H1 (cell line): ENCODE results near the gene GDPGP1. TPM values are rescaled to one million over a fixed set of nuclear protein-coding genes. Genes with fewer than 3 reads are reported as not detected.
"Not testable (repeated sequence)": the region's sequence is repeated elsewhere in the genome, so short reads cannot be mapped to it uniquely, and the experiment has no call there.

ENCODE experiments used
- CTCF ChIA-PET: fragments of 300-600 bp; sonication (Branson Sonifier 250); formaldehyde crosslinking; loops from one replicate; lab custom pipeline; 2021; ENCODE audit not compliant: partially characterized antibody; lab: Charles Lee
- POLR2A ChIA-PET: fragments of 300-600 bp; sonication (Branson Sonifier 250); formaldehyde crosslinking; loops from one replicate; lab custom pipeline; 2021; ENCODE audit warnings: inconsistent platforms; ENCODE audit not compliant: partially characterized antibody; lab: Charles Lee
- DNase-seq, 2 experiments: peaks; one replicate each; pipeline versions ENCODE4 v3.0.0 to v3.0.0-alpha.2; 2010 to 2022; ENCODE audit warnings: low spot score in 2 of 2, low read depth in 1 of 2, mixed read lengths in 1 of 2
- FAIRE-seq: peaks from 2 replicates; lab custom pipeline; 2011; peaks lifted over from hg19 to GRCh38; lab: Jason Lieb, UNC
- H2AFZ ChIP-seq: 2 replicates; pipeline ENCODE4 v1.8.1; 2012; ENCODE audit warnings: low read length, inconsistent platforms
- H2AK5ac ChIP-seq: 2 replicates; pipeline ENCODE4 v1.6.1; 2013; ENCODE audit warnings: low read depth, low read length
- H2BK120ac ChIP-seq: replicated peaks from 2 replicates; pipeline ENCODE3; 2013; ENCODE audit warnings: low read depth, low read length, inconsistent platforms
- H2BK12ac ChIP-seq: 2 replicates; pipeline ENCODE4 v1.6.1; 2013; ENCODE audit warnings: low read depth, low read length
- H2BK15ac ChIP-seq: 2 replicates; pipeline ENCODE4 v1.6.1; 2013; ENCODE audit warnings: low read length
- H2BK20ac ChIP-seq: 2 replicates; pipeline ENCODE4 v1.6.1; 2013; ENCODE audit warnings: low read length
- H2BK5ac ChIP-seq: 2 replicates; pipeline ENCODE4 v1.6.1; 2013; ENCODE audit warnings: low read depth, low read length
- H3K14ac ChIP-seq: 2 replicates; pipeline ENCODE4 v1.6.1; 2013; ENCODE audit warnings: inconsistent platforms; ENCODE audit not compliant: insufficient read length
- H3K18ac ChIP-seq: 2 replicates; pipeline ENCODE4 v1.6.1; 2013; ENCODE audit warnings: low read length; ENCODE audit errors: extremely low read depth
- H3K23ac ChIP-seq: 2 replicates; pipeline ENCODE4 v1.6.1; 2013; ENCODE audit warnings: inconsistent platforms; ENCODE audit not compliant: insufficient read length
- H3K23me2 ChIP-seq: 2 replicates; pipeline ENCODE4 v1.6.1; 2013; ENCODE audit warnings: low read depth, low read length
- H3K27ac ChIP-seq: 2 replicates; pipeline ENCODE4 v1.6.1; 2011; ENCODE audit warnings: low read depth, low read length, inconsistent platforms
- H3K27me3 ChIP-seq, 4 experiments: replicated peaks in 1 of 4; 1 replicate in 1 of 4; 2 replicates in 3 of 4; pipeline versions ENCODE4 v1.6.1 to v1.8.1; 2011 to 2013; ENCODE audit warnings: low read length in 3 of 4, mild to moderate bottlenecking in 3 of 4, inconsistent platforms in 2 of 4, mixed read lengths in 2 of 4, moderate library complexity in 1 of 4; ENCODE audit not compliant: control insufficient read depth in 3 of 4, insufficient read depth in 3 of 4; ENCODE audit errors: extremely low read depth in 1 of 4
- H3K36me3 ChIP-seq, 4 experiments: 2 replicates each; pipeline versions ENCODE4 v1.6.1 to v1.8.1; 2011 to 2013; ENCODE audit warnings: mild to moderate bottlenecking in 4 of 4, low read length in 3 of 4, moderate library complexity in 2 of 4, control low read depth in 1 of 4, inconsistent platforms in 1 of 4; ENCODE audit not compliant: insufficient read depth in 4 of 4, control insufficient read depth in 2 of 4
- H3K4ac ChIP-seq: replicated peaks from 2 replicates; pipeline ENCODE3; 2013; ENCODE audit warnings: low read length, low read depth, mixed read lengths, inconsistent platforms; ENCODE audit not compliant: insufficient read length
- H3K4me1 ChIP-seq, 4 experiments: replicated peaks in 1 of 4; 1 replicate in 1 of 4; 2 replicates in 3 of 4; pipeline versions ENCODE4 v1.6.1 to v1.8.1; 2011 to 2013; ENCODE audit warnings: low read length in 3 of 4, inconsistent platforms in 2 of 4, mixed read lengths in 1 of 4; ENCODE audit not compliant: insufficient read depth in 4 of 4, control insufficient read depth in 3 of 4
- H3K4me2 ChIP-seq, 2 experiments: 2 replicates each; pipeline versions ENCODE4 v1.6.1 to v1.8.1; 2011 to 2013; ENCODE audit warnings: low read depth in 2 of 2, low read length in 2 of 2, control low read depth in 1 of 2, inconsistent platforms in 1 of 2, mild to moderate bottlenecking in 1 of 2; ENCODE audit not compliant: insufficient read depth in 1 of 2
- H3K4me3 ChIP-seq, 4 experiments: fragments of 200-600, 300-600 bp in 1 of 4; sonication (generic), shearing (Covaris generic), sonication (Bioruptor Twin) in 1 of 4; 2 replicates each; pipeline versions ENCODE4 v1.5.1 to v1.8.1; 2011 to 2016; ENCODE audit warnings: low read length in 4 of 4, low read depth in 3 of 4, control low read depth in 2 of 4, inconsistent platforms in 2 of 4, mild to moderate bottlenecking in 2 of 4, mixed read lengths in 1 of 4, moderate library complexity in 1 of 4; ENCODE audit not compliant: insufficient read depth in 2 of 4; ENCODE audit errors: extremely low read depth in 1 of 4
- H3K56ac ChIP-seq: replicated peaks from 2 replicates; pipeline ENCODE3; 2013; ENCODE audit warnings: low read depth, mild to moderate bottlenecking, mixed read lengths, low read length, inconsistent platforms; ENCODE audit not compliant: insufficient read length
- H3K79me1 ChIP-seq: 2 replicates; pipeline ENCODE4 v1.6.1; 2013; ENCODE audit warnings: low read depth, low read length, control low read depth
- H3K79me2 ChIP-seq, 2 experiments: 2 replicates each; pipeline versions ENCODE4 v1.6.1 to v1.8.1; 2012 to 2013; ENCODE audit warnings: low read length in 2 of 2, mild to moderate bottlenecking in 2 of 2, inconsistent platforms in 1 of 2; ENCODE audit not compliant: insufficient read depth in 2 of 2, control insufficient read depth in 1 of 2
- H3K9ac ChIP-seq, 4 experiments: replicated peaks in 1 of 4; 1 replicate in 1 of 4; 2 replicates in 3 of 4; pipeline versions ENCODE4 v1.6.1 to v1.8.1; 2011 to 2013; ENCODE audit warnings: low read depth in 3 of 4, low read length in 3 of 4, control low read depth in 2 of 4, mild to moderate bottlenecking in 2 of 4, moderate library complexity in 2 of 4, inconsistent platforms in 1 of 4; ENCODE audit errors: extremely low read depth in 1 of 4
- H3K9me3 ChIP-seq, 2 experiments: 2 replicates each; pipeline versions ENCODE4 v1.6.1 to v1.8.1; 2012 to 2013; ENCODE audit warnings: mild to moderate bottlenecking in 2 of 2, moderate library complexity in 2 of 2, control low read depth in 1 of 2, inconsistent platforms in 1 of 2, low read depth in 1 of 2, low read length in 1 of 2, mixed read lengths in 1 of 2; ENCODE audit not compliant: insufficient read depth in 2 of 2
- H4K20me1 ChIP-seq, 2 experiments: replicated peaks in 1 of 2; 2 replicates each; pipeline versions ENCODE3 to v1.8.1; 2011 to 2013; ENCODE audit warnings: inconsistent platforms in 2 of 2, low read length in 2 of 2, mild to moderate bottlenecking in 1 of 2; ENCODE audit not compliant: insufficient read depth in 2 of 2, control insufficient read depth in 1 of 2
- H4K5ac ChIP-seq: 2 replicates; pipeline ENCODE4 v1.6.1; 2013; ENCODE audit warnings: low read length, low read depth, mixed read lengths, inconsistent platforms; ENCODE audit not compliant: insufficient read length
- H4K8ac ChIP-seq: 2 replicates; pipeline ENCODE4 v1.8.0; 2013; ENCODE audit warnings: mild to moderate bottlenecking, moderate library complexity, low read length, inconsistent platforms; ENCODE audit not compliant: insufficient read depth; ENCODE audit errors: extremely low read depth
- H4K91ac ChIP-seq: replicated peaks from 2 replicates; pipeline ENCODE3; 2013; ENCODE audit warnings: low read length, mixed read lengths, inconsistent platforms; ENCODE audit not compliant: insufficient read length
- WGBS, 2 experiments: shearing (Covaris generic) in 1 of 2; methylation state at CpG; one replicate each; pipeline versions ENCODE4 v1.1.6 to v1.1.7; 2013 to 2015; ENCODE audit warnings: low lambda C conversion rate in 2 of 2, mixed read lengths in 2 of 2, inconsistent platforms in 1 of 2, low coverage in 1 of 2, missing lambda C conversion rate in 1 of 2; ENCODE audit not compliant: insufficient replicate concordance in 2 of 2, insufficient coverage in 1 of 2, insufficient read length in 1 of 2; ENCODE audit errors: extremely low coverage in 1 of 2, missing lambda C conversion rate in 1 of 2; 5-methylcytosine and 5-hydroxymethylcytosine counted together
- polyA plus RNA-seq, 7 experiments: library from polyadenylated mRNA; depleted of rRNA in 3 of 7; stranded (reverse) in 5 of 7; unstranded in 2 of 7; fragments of >200 nt in 5 of 7; fragments of 200-250 nt in 2 of 7; gene quantifications; 1 replicate in 5 of 7; 2 replicates in 1 of 7; 4 replicates in 1 of 7; pipeline versions ENCODE4 v1.2.1 to v1.2.3, GENCODE V29; 2011 to 2013; ENCODE audit warnings: missing spikeins in 2 of 7, mixed read lengths in 2 of 7
- total RNA-seq: library from RNA; stranded (reverse); fragmentation: NEBNext Ultra II Directional; extraction: Animal tissue kit (Norgen Biotek cat#: 25700); gene quantifications from 2 replicates; pipeline ENCODE4 v1.2.1, GENCODE V29; 2021

GDPGP1 gene
- total and polyA plus RNA-seq, 2 of the 8 experiments (the other 6 are each of a cell fraction or from before 2014, with no cell fraction given), result 1.8 to 5.6 TPM

DNA sequence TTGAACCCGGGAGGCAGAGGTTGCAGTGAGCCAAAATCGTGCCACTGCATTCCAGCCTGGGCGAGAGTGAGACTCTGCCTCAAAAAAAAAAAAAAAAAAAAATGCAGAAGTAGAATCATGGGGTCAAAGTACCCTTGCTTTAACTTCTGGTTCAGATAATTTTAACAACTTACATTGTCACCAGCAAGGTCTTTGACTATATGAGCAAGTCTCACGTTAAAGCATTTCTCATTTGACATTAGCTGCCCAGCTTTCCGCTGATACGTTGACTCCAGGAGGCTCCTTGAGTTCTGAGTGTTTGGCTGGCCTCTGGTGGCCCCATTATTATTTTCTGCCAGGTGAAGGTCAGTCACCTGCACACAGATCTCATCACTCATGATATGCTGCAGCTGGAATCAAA is 47.6 kb downstream of the GDPGP1 start:
- H3K23ac ChIP-seq, H3K14ac ChIP-seq, FAIRE-seq, H3K79me1 ChIP-seq, H2BK20ac ChIP-seq, H3K9me3 ChIP-seq, H3K4me3 ChIP-seq, H4K91ac ChIP-seq, H3K4me1 ChIP-seq, H2AK5ac ChIP-seq, H2BK15ac ChIP-seq, H2BK120ac ChIP-seq, H4K8ac ChIP-seq, H3K56ac ChIP-seq, H3K79me2 ChIP-seq, H3K9ac ChIP-seq, H3K4ac ChIP-seq, H3K18ac ChIP-seq, H3K36me3 ChIP-seq, H2BK5ac ChIP-seq, H2BK12ac ChIP-seq, H2AFZ ChIP-seq, H4K20me1 ChIP-seq, H3K27me3 ChIP-seq, H3K4me2 ChIP-seq, H3K23me2 ChIP-seq, H4K5ac ChIP-seq, H3K27ac ChIP-seq, DNase-seq: not testable (repeated sequence)
- ChIA-PET POLR2A (interaction anchor here (1.7 kb wide), 1 partner anchor 19 kb away, joined by 4 read pairs; no protein-coding TSS in a partner anchor), CTCF (interaction anchor here (1.3 to 2.7 kb wide), 4 partner anchors 10 to 53 kb away, joined by 3 to 14 read pairs (median 6); no protein-coding TSS in a partner anchor)
- 87% methylated on average over 6 of the region's 6 CpGs; no CpG with 5 or more reads in 1 of the 2 experiments for WGBS, 2 experiments
